D341Med (cell line): ENCODE data around the gene MYOCOS.
"Not testable (repeated sequence)": the region's sequence is repeated elsewhere in the genome, so short reads cannot be mapped to it uniquely, and the experiment has no call there.

ENCODE experiments used
- DNase-seq: peaks from one replicate; pipeline ENCODE4 v3.0.0; 2012; ENCODE audit warnings: low spot score

The MYOCOS gene

DNA sequence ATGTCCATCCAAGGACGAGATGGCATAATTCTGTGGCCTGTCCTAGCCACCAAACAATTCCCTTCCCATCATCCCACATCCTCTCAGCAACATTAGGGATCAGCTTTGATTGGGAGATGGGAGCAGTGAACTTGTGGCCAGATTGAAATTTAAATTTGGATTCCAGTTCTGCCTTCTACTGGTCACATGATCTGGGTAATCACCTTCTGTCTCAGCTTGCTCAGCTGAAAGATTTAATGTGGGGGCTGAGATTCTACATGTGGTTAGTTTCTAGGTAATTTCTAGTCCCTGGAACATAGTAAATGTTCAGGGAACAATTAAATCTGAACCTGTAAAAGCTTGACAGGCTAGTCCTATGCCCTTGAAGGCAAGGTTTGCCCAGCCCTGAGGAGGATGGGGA lies 3.2 kb downstream of the MYOCOS start:
- DNase-seq = no peak

- DNase-seq = no peak
Observed at GRCh38 chr1:171627020-171627419, 5.0 kb downstream of the MYOCOS start.

DNA sequence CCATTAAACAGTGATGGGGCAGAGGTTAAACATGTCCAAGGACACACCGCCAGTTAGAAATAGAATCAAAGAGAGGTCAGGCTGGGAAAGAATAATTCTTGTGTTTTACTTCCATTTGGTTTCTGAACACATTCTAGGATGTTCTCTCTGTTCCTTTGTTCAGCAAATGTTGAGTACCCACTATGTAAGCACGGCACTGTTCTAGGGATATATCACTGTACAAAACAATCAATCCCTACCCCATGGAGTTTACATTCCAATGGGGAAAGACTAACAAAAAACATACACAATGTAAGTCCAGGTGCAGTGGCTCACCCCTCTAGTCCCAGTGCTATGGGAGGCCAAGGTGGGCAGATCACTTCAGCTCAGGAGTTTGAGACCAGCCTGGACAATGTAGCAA lies 6.2 kb downstream of the MYOCOS start:
- no peak for DNase-seq

DNA sequence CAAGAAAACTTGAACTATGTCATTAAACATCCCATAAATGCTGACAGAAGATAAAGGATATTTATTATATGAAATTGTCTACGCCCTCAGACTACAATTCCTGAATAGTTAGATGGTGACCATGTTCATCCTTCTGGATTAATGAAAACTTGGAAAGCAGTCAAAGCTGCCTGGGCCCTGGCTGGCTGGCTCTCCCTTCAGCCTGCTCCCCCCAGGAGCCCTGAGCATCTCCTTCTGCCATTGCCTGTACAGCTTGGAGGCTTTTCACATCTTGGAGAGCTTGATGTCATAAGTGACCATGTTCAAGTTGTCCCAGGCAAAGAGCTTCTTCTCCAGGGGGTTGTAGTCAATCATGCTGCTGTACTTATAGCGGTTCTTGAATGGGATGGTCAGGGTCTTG lies 13.6 kb downstream of the MYOCOS start:
- DNase-seq = no peak

- DNase-seq = no peak
Observed at GRCh38 chr1:171636141-171636540, 14.1 kb downstream of the MYOCOS start.

- no peak for DNase-seq
Observed at GRCh38 chr1:171637928-171638576, 16.0 kb downstream of the MYOCOS start.

- DNase-seq = no peak
Observed at GRCh38 chr1:171640225-171640624, 18.2 kb downstream of the MYOCOS start.

- DNase-seq = no peak
Observed at GRCh38 chr1:171641076-171641864, 19.2 kb downstream of the MYOCOS start.

DNA sequence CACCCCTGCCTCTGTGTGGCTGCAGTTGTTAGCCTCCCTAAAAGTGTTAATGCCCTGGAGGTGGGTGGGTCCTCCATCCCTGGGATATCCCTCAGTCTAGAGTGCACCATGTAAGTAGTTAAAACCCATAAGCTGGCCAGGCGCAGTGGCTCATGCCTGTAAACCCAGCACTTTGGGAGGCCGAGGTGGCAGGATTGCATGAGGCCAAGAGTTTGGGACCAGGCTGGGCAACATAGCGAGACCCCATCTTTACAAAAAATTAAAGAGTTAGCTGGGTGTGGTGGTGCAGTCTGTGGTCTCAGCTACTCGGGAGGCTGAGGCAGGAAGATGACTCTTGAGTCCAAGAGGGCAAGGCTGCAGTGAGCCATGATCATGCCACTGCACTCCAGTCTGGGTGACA lies 20.2 kb downstream of the MYOCOS start:
- DNase-seq = no peak

DNA sequence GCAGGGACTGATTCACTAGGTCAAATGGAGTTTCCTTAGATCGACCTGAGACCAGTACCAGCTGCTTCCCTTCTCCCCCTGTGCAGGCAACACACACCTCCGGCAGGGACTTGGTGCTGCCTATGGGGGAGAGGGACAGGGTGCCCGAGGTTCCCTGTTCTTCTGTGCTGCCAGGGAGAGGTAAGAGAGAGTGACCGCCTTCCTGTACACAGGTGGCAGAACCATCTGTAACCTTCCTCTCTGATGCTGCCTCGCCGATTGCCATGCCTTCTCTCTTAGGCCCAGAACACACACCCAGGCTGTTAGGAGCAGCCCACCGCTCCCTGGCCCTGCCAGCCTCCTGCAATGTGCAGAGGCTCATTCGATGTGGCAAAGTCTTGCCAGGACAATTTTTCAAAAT lies 21.1 kb downstream of the MYOCOS start:
- DNase-seq = no peak

DNA sequence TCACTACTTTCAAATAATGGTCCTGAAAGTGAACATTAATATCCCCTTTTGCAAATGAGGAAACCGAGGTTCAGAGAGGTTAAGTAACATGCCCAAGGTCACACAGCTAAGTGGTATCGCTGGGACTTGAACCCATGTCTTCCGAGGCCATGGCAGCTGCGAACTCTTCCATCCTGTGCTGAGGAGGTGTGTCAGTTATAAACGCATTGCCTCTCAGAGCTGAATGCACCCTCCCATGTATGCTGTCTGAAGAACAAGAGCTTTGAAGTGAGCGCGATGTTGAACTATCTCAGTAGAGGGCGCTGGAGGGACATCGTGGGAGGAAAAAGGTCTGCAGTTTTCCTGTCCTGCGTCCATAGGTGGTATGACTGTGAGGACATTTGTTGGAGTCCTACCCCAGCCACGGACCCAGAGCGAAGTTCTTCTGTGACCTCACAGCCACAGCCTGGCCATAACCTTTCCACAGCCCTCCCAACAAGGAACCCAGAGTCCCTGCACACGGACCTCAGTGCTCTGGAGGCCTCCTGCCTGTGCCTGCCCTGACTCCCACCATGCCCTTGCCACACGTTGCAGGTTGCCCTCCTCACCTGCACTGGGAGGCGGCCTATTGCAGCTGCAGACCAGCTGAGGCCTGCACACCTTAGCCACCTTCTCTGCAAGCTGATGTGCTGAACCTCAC lies 22.9 kb downstream of the MYOCOS start:
- DNase-seq = peak; percentile 82

GRCh38 chr1:171645553-171646248 lies 23.7 kb downstream of the MYOCOS start:
- no peak for DNase-seq

DNA sequence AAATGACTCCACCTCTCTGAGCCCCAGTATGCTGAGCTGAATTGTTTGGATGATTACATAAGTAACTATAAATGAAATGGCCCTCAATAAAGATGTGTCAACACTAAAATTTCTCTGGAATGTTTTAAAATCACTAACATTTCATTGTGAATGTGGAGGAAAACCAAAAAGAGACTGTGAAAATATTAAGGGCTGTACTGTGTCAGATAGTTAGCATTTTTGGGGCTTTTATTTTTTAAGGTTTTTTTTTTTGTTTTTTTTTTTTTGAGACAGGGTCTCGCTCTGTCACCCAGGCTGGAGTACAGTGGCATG lies 24.2 kb downstream of the MYOCOS start:
- DNase-seq = no peak

- DNase-seq = no peak
Observed at GRCh38 chr1:171652234-171652822, 30.3 kb downstream of the MYOCOS start, which contains the start of gene MYOC. MYOC (minus strand) TSS chr1:171652688; CDS start chr1:171652611, 77 bp downstream.

GRCh38 chr1:171653796-171654195 lies 31.8 kb downstream of the MYOCOS start:
- no peak for DNase-seq

- DNase-seq = no peak
Observed at GRCh38 chr1:171654201-171654941, 32.3 kb downstream of the MYOCOS start.

- peak; percentile 79 for DNase-seq
Observed at GRCh38 chr1:171654942-171655745, 33.1 kb downstream of the MYOCOS start.

DNA sequence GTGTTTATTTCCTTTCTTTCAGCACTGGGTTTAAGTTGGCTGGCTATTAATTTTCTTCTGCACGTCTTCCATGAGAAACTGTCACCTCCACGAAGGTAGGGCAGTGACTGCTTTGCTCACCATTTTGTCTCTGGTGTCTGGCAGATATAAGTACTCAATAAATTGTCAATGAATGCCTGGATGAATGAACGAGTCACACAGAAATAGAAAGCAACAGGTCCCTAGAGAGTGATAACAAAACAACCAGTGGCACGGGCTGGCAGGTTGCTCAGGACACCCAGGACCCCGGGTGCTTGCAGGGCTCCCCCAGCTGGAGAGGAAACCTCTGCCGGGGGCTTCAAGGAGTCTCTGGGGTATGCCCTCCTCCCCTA lies 33.7 kb downstream of the MYOCOS start:
- no peak for DNase-seq

- not testable (repeated sequence) for DNase-seq
Observed at GRCh38 chr1:171656206-171656605, 34.2 kb downstream of the MYOCOS start.

DNA sequence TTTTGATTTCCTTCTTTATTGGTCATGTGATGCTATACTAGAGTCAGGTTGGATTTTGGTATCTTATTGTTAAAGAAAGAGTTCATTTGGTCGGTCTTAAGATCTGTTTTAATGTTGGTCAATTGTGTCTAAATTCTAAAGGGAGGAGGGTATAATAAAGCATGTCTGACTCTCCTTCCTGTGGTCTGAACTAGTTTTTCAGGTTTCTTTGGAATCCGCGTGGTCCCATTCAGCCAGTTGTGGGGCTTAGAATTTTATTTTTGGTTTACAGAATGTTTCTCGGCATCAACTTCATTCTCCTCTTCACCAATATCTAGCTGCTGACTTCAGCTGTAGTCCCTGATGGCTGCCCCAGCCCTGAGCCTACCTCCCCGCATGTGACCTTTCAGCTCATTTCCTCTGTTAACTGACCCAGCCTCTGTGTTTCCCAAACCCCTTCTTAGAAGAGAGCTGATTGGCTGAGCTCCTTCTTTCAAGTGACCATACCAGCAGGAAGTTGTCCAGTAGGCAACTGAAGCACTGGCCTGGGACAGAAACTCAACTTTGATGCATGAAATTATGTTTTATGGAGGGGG lies 39.1 kb downstream of the MYOCOS start:
- DNase-seq = no peak
